ENCODE data around the gene SNX30.

SNX30 gene

GRCh38 chr9:112751056-112751795 is 666 bp downstream of the SNX30 start:
- peak; percentile 37 for DNase-seq (ENCODE audit: low read depth, low spot score)
- peak overlapping the region; percentile 64 for H3K4me3 ChIP-seq (ENCODE audit: low read length)

- no peak overlapping the region for H3K4me3 ChIP-seq (ENCODE audit: low read length)
- DNase-seq (ENCODE audit: low read depth, low spot score): no peak
Observed at GRCh38 chr9:112752334-112753125, 2.0 kb downstream of the SNX30 start.

GRCh38 chr9:112753725-112754124 is 3.2 kb downstream of the SNX30 start:
- DNase-seq (ENCODE audit: low read depth, low spot score): no peak
- H3K4me3 ChIP-seq (ENCODE audit: low read length): no peak overlapping the region

- no peak overlapping the region for H3K4me3 ChIP-seq (ENCODE audit: low read length)
- DNase-seq (ENCODE audit: low read depth, low spot score): peak; percentile 80
Observed at GRCh38 chr9:112754578-112754977, 4.0 kb downstream of the SNX30 start.

- no peak for DNase-seq (ENCODE audit: low read depth, low spot score)
- no peak overlapping the region for H3K4me3 ChIP-seq (ENCODE audit: low read length)
Observed at GRCh38 chr9:112755016-112755427, 4.5 kb downstream of the SNX30 start.

- no peak for DNase-seq (ENCODE audit: low read depth, low spot score)
- no peak overlapping the region for H3K4me3 ChIP-seq (ENCODE audit: low read length)
Observed at GRCh38 chr9:112755675-112756074, 5.1 kb downstream of the SNX30 start.

GRCh38 chr9:112757282-112757883 is 6.8 kb downstream of the SNX30 start:
- no peak overlapping the region for H3K4me3 ChIP-seq (ENCODE audit: low read length)
- DNase-seq (ENCODE audit: low read depth, low spot score): no peak

GRCh38 chr9:112757940-112758339 is 7.4 kb downstream of the SNX30 start:
- no peak overlapping the region for H3K4me3 ChIP-seq (ENCODE audit: low read length)
- no peak for DNase-seq (ENCODE audit: low read depth, low spot score)

GRCh38 chr9:112760821-112761220 is 10.3 kb downstream of the SNX30 start:
- no peak overlapping the region for H3K4me3 ChIP-seq (ENCODE audit: low read length)
- no peak for DNase-seq (ENCODE audit: low read depth, low spot score)

GRCh38 chr9:112761912-112762655 is 11.5 kb downstream of the SNX30 start:
- DNase-seq (ENCODE audit: low read depth, low spot score): no peak
- no peak overlapping the region for H3K4me3 ChIP-seq (ENCODE audit: low read length)

GRCh38 chr9:112762726-112763518 is 12.4 kb downstream of the SNX30 start:
- DNase-seq (ENCODE audit: low read depth, low spot score): no peak
- H3K4me3 ChIP-seq (ENCODE audit: low read length): no peak overlapping the region

- no peak overlapping the region for H3K4me3 ChIP-seq (ENCODE audit: low read length)
- DNase-seq (ENCODE audit: low read depth, low spot score): no peak
Observed at GRCh38 chr9:112764344-112764743, 13.8 kb downstream of the SNX30 start.

GRCh38 chr9:112764837-112765236 is 14.3 kb downstream of the SNX30 start:
- DNase-seq (ENCODE audit: low read depth, low spot score): no peak

GRCh38 chr9:112765281-112765680 is 14.7 kb downstream of the SNX30 start:
- DNase-seq (ENCODE audit: low read depth, low spot score): no peak
- H3K4me3 ChIP-seq (ENCODE audit: low read length): no peak overlapping the region

More at GRCh38 chr9:112764837-112765236, 14.3 kb downstream of the SNX30 start:
- no peak overlapping the region for H3K4me3 ChIP-seq (ENCODE audit: low read length)

- no peak for DNase-seq (ENCODE audit: low read depth, low spot score)
- H3K4me3 ChIP-seq (ENCODE audit: low read length): no peak overlapping the region
Observed at GRCh38 chr9:112771359-112772214, 21.0 kb downstream of the SNX30 start.

GRCh38 chr9:112772215-112772509 is 21.6 kb downstream of the SNX30 start:
- no peak for DNase-seq (ENCODE audit: low read depth, low spot score)
- H3K4me3 ChIP-seq (ENCODE audit: low read length): no peak overlapping the region

GRCh38 chr9:112772551-112772950 is 22.0 kb downstream of the SNX30 start:
- no peak for DNase-seq (ENCODE audit: low read depth, low spot score)
- H3K4me3 ChIP-seq (ENCODE audit: low read length): no peak overlapping the region
